H9 (cell line): ENCODE results near the gene MRM2. TPM values are rescaled to one million over a fixed set of nuclear protein-coding genes. Genes with fewer than 3 reads are reported as not detected.
A peak's percentile ranks its signal among the peaks of the same experiment; 100 is the strongest.

Experiments used
- DNase-seq: peaks from one replicate; pipeline ENCODE4 v3.0.0-alpha.2; 2017
- H2AFZ ChIP-seq: one replicate; pipeline ENCODE4 v1.6.1; 2013; ENCODE audit warnings: mild to moderate bottlenecking, low read length, control low read depth, moderate library complexity
- H2AK5ac ChIP-seq: 2 replicates; pipeline ENCODE4 v1.6.1; 2013; ENCODE audit warnings: low read length, control low read depth, mixed read lengths; ENCODE audit not compliant: insufficient read length
- H2BK120ac ChIP-seq: one replicate; pipeline ENCODE4 v1.6.1; 2013; ENCODE audit warnings: low read depth, mild to moderate bottlenecking, low read length, control low read depth, inconsistent platforms; ENCODE audit not compliant: poor library complexity, severe bottlenecking
- H2BK12ac ChIP-seq: 2 replicates; pipeline ENCODE4 v1.6.1; 2013; ENCODE audit warnings: low read length, control low read depth, mixed read lengths, low read depth; ENCODE audit not compliant: insufficient read length
- H2BK15ac ChIP-seq: 2 replicates; pipeline ENCODE4 v1.6.1; 2013; ENCODE audit warnings: low read depth, low read length, control low read depth
- H2BK20ac ChIP-seq: one replicate; pipeline ENCODE4 v1.6.1; 2013; ENCODE audit warnings: low read depth, mild to moderate bottlenecking, low read length, control low read depth, inconsistent platforms; ENCODE audit not compliant: poor library complexity, severe bottlenecking
- H2BK5ac ChIP-seq: 2 replicates; pipeline ENCODE4 v1.6.1; 2013; ENCODE audit warnings: low read length, control low read depth, mixed read lengths; ENCODE audit not compliant: insufficient read length
- H3K14ac ChIP-seq: 2 replicates; pipeline ENCODE4 v1.6.1; 2013; ENCODE audit warnings: low read length, control low read depth; ENCODE audit not compliant: insufficient read depth
- H3K18ac ChIP-seq: 2 replicates; pipeline ENCODE4 v1.6.1; 2013; ENCODE audit warnings: low read depth, mild to moderate bottlenecking, mixed read lengths, low read length, control low read depth; ENCODE audit not compliant: insufficient read length
- H3K23ac ChIP-seq: 2 replicates; pipeline ENCODE4 v1.6.1; 2013; ENCODE audit warnings: low read length, control low read depth, mixed read lengths, low read depth; ENCODE audit not compliant: insufficient read length
- H3K23me2 ChIP-seq: 2 replicates; pipeline ENCODE4 v1.6.1; 2013; ENCODE audit warnings: low read depth, mild to moderate bottlenecking, mixed read lengths, low read length, control low read depth; ENCODE audit not compliant: insufficient read length, poor library complexity, severe bottlenecking
- H3K27ac ChIP-seq: 2 replicates; pipeline ENCODE4 v1.5.1; 2013; ENCODE audit warnings: low read length, control low read depth, mixed read lengths, low read depth; ENCODE audit not compliant: insufficient read length
- H3K27me3 ChIP-seq: 2 replicates; pipeline ENCODE4 v1.6.1; 2013; ENCODE audit warnings: low read length, control low read depth, inconsistent platforms; ENCODE audit not compliant: insufficient read depth
- H3K4ac ChIP-seq: 2 replicates; pipeline ENCODE4 v1.6.1; 2013; ENCODE audit warnings: low read depth, mild to moderate bottlenecking, control low read depth, inconsistent platforms, low read length, moderate library complexity
- H3K4me1 ChIP-seq: 2 replicates; pipeline ENCODE4 v1.6.1; 2013; ENCODE audit warnings: low read length, control low read depth, inconsistent platforms; ENCODE audit not compliant: insufficient read depth
- H3K4me2 ChIP-seq: 2 replicates; pipeline ENCODE4 v1.6.1; 2013; ENCODE audit warnings: low read length, control low read depth, mixed read lengths; ENCODE audit not compliant: insufficient read length, insufficient read depth
- H3K56ac ChIP-seq: 2 replicates; pipeline ENCODE4 v1.6.1; 2013; ENCODE audit warnings: low read depth, mild to moderate bottlenecking, mixed read lengths, low read length, control low read depth; ENCODE audit not compliant: insufficient read length
- H3K79me1 ChIP-seq: 2 replicates; pipeline ENCODE4 v1.6.1; 2013; ENCODE audit warnings: low read depth, mild to moderate bottlenecking, moderate library complexity, low read length, control low read depth, inconsistent platforms; ENCODE audit not compliant: insufficient read depth, poor library complexity, severe bottlenecking
- H3K79me2 ChIP-seq: 2 replicates; pipeline ENCODE4 v1.6.1; 2013; ENCODE audit warnings: low read length, control low read depth, inconsistent platforms; ENCODE audit not compliant: insufficient read depth
- H3K9ac ChIP-seq: 2 replicates; pipeline ENCODE4 v1.6.1; 2013; ENCODE audit warnings: low read length, control low read depth, mixed read lengths; ENCODE audit not compliant: insufficient read length; ENCODE audit errors: extremely low read depth
- H3K9me3 ChIP-seq: one replicate; pipeline ENCODE4 v1.6.1; 2013; ENCODE audit warnings: low read depth, low read length, inconsistent platforms; ENCODE audit not compliant: control insufficient read depth
- H3T11ph ChIP-seq: one replicate; pipeline ENCODE4 v1.6.1; 2013; ENCODE audit warnings: mild to moderate bottlenecking, low read length, control low read depth, inconsistent platforms
- H4K20me1 ChIP-seq: one replicate; pipeline ENCODE4 v1.6.1; 2013; ENCODE audit not compliant: control insufficient read depth, insufficient read length, insufficient read depth
- H4K5ac ChIP-seq: 2 replicates; pipeline ENCODE4 v1.6.1; 2013; ENCODE audit warnings: low read depth, mild to moderate bottlenecking, mixed read lengths, low read length, control low read depth; ENCODE audit not compliant: insufficient read length
- H4K8ac ChIP-seq: replicated peaks from 2 replicates; pipeline ENCODE4 v1.6.1; 2013; ENCODE audit warnings: low read length, control low read depth, mixed read lengths, low read depth; ENCODE audit not compliant: insufficient read length
- H4K91ac ChIP-seq: 2 replicates; pipeline ENCODE4 v1.6.1; 2013; ENCODE audit warnings: low read depth, mild to moderate bottlenecking, moderate library complexity, mixed read lengths, low read length, control low read depth; ENCODE audit not compliant: insufficient read length
- H3K27ac Mint-ChIP-seq, 3 experiments: 2 replicates in 2 of 3; 3 replicates in 1 of 3; pipeline ENCODE4 v1.8.0; 2020 to 2021; ENCODE audit warnings: mixed read lengths in 3 of 3, mild to moderate bottlenecking in 1 of 3, moderate library complexity in 1 of 3
- H3K27me3 Mint-ChIP-seq: 2 replicates; pipeline ENCODE4 v1.8.0; 2021; ENCODE audit warnings: low read depth, mild to moderate bottlenecking, moderate library complexity, mixed read lengths
- H3K36me3 Mint-ChIP-seq, 3 experiments: 2 replicates in 2 of 3; 3 replicates in 1 of 3; pipeline ENCODE4 v1.8.0; 2020 to 2021; ENCODE audit warnings: low read depth in 3 of 3, mixed read lengths in 3 of 3; ENCODE audit not compliant: insufficient read depth in 1 of 3
- H3K4me1 Mint-ChIP-seq, 2 experiments: 2 replicates each; pipeline ENCODE4 v1.8.0; 2020; ENCODE audit warnings: mixed read lengths in 2 of 2
- H3K4me3 Mint-ChIP-seq, 2 experiments: 2 replicates in 1 of 2; 3 replicates in 1 of 2; pipeline ENCODE4 v1.8.0; 2020 to 2021; ENCODE audit warnings: mild to moderate bottlenecking in 2 of 2, mixed read lengths in 2 of 2, moderate library complexity in 1 of 2
- H3K9me3 Mint-ChIP-seq, 2 experiments: 2 replicates in 1 of 2; 3 replicates in 1 of 2; pipeline ENCODE4 v1.8.0; 2020; ENCODE audit warnings: mild to moderate bottlenecking in 2 of 2, mixed read lengths in 2 of 2, moderate library complexity in 1 of 2
- WGBS: extraction: QIAGEN DNeasy Blood & Tissue Kit; methylation state at CpG from one replicate; pipeline ENCODE4 v1.1.7; 2013; ENCODE audit warnings: missing lambda C conversion rate, low lambda C conversion rate, mixed read lengths; ENCODE audit not compliant: insufficient read length; ENCODE audit errors: extremely low coverage; 5-methylcytosine and 5-hydroxymethylcytosine counted together
- total RNA-seq: library from RNA; stranded (reverse); gene quantifications from 2 replicates; pipeline ENCODE4 v1.2.1, GENCODE V29; 2021
- TF ChIP-seq, protein P1 (sequence below): fragments of 200-600 bp; sonication (generic); conservative IDR thresholded peaks from 3 replicates; pipeline ENCODE4 v1.8.0; 2021; ENCODE audit warnings: antibody characterized with exemption, mild to moderate bottlenecking

Gene MRM2
- total RNA-seq, 1 experiment from 2014 or later, result 59.0 TPM

GRCh38 chr7:2279896-2280295 is 37.9 kb upstream of the MRM2 start:
- no peak overlapping the region for H3K23ac ChIP-seq
- no peak overlapping the region for H3K4ac ChIP-seq
- no peak overlapping the region for H2BK15ac ChIP-seq
- no peak overlapping the region for H2BK120ac ChIP-seq
- no peak overlapping the region for H3K18ac ChIP-seq
- no peak overlapping the region for H2BK12ac ChIP-seq
- H2AFZ ChIP-seq, result no peak overlapping the region
- no peaks in the 10 kb centered on the region for H3K27me3 ChIP-seq
- TF ChIP-seq, protein P1, sequence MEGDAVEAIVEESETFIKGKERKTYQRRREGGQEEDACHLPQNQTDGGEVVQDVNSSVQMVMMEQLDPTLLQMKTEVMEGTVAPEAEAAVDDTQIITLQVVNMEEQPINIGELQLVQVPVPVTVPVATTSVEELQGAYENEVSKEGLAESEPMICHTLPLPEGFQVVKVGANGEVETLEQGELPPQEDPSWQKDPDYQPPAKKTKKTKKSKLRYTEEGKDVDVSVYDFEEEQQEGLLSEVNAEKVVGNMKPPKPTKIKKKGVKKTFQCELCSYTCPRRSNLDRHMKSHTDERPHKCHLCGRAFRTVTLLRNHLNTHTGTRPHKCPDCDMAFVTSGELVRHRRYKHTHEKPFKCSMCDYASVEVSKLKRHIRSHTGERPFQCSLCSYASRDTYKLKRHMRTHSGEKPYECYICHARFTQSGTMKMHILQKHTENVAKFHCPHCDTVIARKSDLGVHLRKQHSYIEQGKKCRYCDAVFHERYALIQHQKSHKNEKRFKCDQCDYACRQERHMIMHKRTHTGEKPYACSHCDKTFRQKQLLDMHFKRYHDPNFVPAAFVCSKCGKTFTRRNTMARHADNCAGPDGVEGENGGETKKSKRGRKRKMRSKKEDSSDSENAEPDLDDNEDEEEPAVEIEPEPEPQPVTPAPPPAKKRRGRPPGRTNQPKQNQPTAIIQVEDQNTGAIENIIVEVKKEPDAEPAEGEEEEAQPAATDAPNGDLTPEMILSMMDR, result no peak
- Mint-ChIP-seq H3K27me3 (no peaks in the 10 kb centered on the region), H3K4me1 (peaks cover 12 to 23% of the 10 kb centered on the region in 2 experiments), H3K4me3 (no peak overlapping the region), H3K9me3 (no peaks in the 10 kb centered on the region), H3K36me3 (peaks cover 0 to 15% (median 6%) of the 10 kb centered on the region in 3 experiments; a peak in 4 of 7 replicates), H3K27ac (peak overlapping the region; percentile 13 to 80 (median 80); a peak in 4 of 7 replicates)
- no peak overlapping the region for H2BK5ac ChIP-seq
- no peak overlapping the region for H2BK20ac ChIP-seq
- no peaks in the 10 kb centered on the region for H4K20me1 ChIP-seq
- H3K4me1 ChIP-seq, result no peaks in the 10 kb centered on the region
- no CpG with 5 or more reads among the region's 4 CpGs for WGBS
- DNase-seq, result no peak
- H3T11ph ChIP-seq, result no peak overlapping the region
- H4K91ac ChIP-seq, result no peak overlapping the region
- no peak overlapping the region for H2AK5ac ChIP-seq
- no peak overlapping the region for H3K4me2 ChIP-seq
- no peaks in the 10 kb centered on the region for H3K79me1 ChIP-seq
- H3K23me2 ChIP-seq, result no peaks in the 10 kb centered on the region
- H4K5ac ChIP-seq, result no peak overlapping the region
- H3K56ac ChIP-seq, result no peak overlapping the region
- no peak overlapping the region for H3K14ac ChIP-seq
- H3K79me2 ChIP-seq, result no peaks in the 10 kb centered on the region
- H3K9ac ChIP-seq, result no peak overlapping the region
- no peak overlapping the region for H4K8ac ChIP-seq
- H3K27ac ChIP-seq, result no peak overlapping the region
- H3K9me3 ChIP-seq, result no peaks in the 10 kb centered on the region
